ENCODE data around the gene COG7. TPM values are rescaled to one million over a fixed set of nuclear protein-coding genes. Genes with fewer than 3 reads are reported as not detected.

COG7 gene
- total and polyA plus RNA-seq, 2 donors (not counting 1 experiment from before 2014, with no cell fraction given), result 17.5 to 20.9 TPM

DNA sequence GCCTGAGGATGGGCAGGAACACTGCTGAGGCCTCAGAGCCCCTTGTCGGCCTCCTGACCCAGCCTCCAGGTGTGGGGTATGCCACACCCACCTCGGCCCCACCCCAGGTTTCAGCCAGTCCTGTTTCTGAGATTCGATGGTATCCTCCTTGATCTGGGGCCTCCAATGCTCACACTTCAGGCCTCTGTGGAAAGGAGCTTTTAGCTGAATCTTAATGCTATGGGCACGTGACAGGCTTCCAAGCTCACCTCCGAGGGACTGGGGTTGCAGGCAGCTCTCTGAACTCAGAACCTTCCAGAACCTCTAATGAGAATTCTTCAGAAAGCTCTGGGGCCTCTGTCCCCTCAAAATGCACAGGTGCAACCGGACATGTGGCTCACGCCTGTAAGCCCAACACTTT is 96.0 kb downstream of the COG7 start:
- TF ChIP-seq, protein P1, sequence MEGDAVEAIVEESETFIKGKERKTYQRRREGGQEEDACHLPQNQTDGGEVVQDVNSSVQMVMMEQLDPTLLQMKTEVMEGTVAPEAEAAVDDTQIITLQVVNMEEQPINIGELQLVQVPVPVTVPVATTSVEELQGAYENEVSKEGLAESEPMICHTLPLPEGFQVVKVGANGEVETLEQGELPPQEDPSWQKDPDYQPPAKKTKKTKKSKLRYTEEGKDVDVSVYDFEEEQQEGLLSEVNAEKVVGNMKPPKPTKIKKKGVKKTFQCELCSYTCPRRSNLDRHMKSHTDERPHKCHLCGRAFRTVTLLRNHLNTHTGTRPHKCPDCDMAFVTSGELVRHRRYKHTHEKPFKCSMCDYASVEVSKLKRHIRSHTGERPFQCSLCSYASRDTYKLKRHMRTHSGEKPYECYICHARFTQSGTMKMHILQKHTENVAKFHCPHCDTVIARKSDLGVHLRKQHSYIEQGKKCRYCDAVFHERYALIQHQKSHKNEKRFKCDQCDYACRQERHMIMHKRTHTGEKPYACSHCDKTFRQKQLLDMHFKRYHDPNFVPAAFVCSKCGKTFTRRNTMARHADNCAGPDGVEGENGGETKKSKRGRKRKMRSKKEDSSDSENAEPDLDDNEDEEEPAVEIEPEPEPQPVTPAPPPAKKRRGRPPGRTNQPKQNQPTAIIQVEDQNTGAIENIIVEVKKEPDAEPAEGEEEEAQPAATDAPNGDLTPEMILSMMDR (conservative IDR thresholded peaks at IDR 0.05 in 1 of 2, IDR thresholded peaks at IDR 0.05 in 1 of 2; ENCODE audit: low read depth in 1 of 2, low read length in 2 of 2), result no peak
- TF ChIP-seq EZH2 (IDR thresholded peaks at IDR 0.05; ENCODE audit: low read length, missing control alignments), result no peak
- H3K4me2 ChIP-seq (ENCODE audit: extremely low read depth, insufficient read depth, low read length), result no peak overlapping the region
- H3K79me2 ChIP-seq (ENCODE audit: control insufficient read depth, insufficient read depth, low read length), result no peaks in the 10 kb centered on the region
- H2AFZ ChIP-seq (ENCODE audit: low read length), result no peak overlapping the region
- no peaks in the 10 kb centered on the region for H4K20me1 ChIP-seq (ENCODE audit: control insufficient read depth, extremely low read depth, insufficient read depth, low read length)
- no peak for DNase-seq (ENCODE audit: low read depth in 2 of 2)
- H3K4me3 ChIP-seq (replicated peaks in 1 of 4; ENCODE audit: control extremely low read depth in 1 of 4, insufficient read depth in 1 of 4, low read depth in 3 of 4, low read length in 4 of 4), result no peak overlapping the region
- no peaks in the 10 kb centered on the region for H3K27me3 ChIP-seq (ENCODE audit: control insufficient read depth, insufficient read depth, low read length)
- no peak overlapping the region for H3K27ac ChIP-seq (ENCODE audit: insufficient read depth, low read length)
- H3K9ac ChIP-seq (ENCODE audit: insufficient read depth, low read length), result no peak overlapping the region
- no peaks in the 10 kb centered on the region for H3K36me3 ChIP-seq (ENCODE audit: control insufficient read depth, insufficient read depth, low read length)
- no peaks in the 10 kb centered on the region for H3K9me3 ChIP-seq (ENCODE audit: control insufficient read depth, insufficient read depth, low read depth, low read length)
- no peaks in the 10 kb centered on the region for H3K4me1 ChIP-seq (ENCODE audit: control insufficient read depth, extremely low read depth, insufficient read depth, low read length)

DNA sequence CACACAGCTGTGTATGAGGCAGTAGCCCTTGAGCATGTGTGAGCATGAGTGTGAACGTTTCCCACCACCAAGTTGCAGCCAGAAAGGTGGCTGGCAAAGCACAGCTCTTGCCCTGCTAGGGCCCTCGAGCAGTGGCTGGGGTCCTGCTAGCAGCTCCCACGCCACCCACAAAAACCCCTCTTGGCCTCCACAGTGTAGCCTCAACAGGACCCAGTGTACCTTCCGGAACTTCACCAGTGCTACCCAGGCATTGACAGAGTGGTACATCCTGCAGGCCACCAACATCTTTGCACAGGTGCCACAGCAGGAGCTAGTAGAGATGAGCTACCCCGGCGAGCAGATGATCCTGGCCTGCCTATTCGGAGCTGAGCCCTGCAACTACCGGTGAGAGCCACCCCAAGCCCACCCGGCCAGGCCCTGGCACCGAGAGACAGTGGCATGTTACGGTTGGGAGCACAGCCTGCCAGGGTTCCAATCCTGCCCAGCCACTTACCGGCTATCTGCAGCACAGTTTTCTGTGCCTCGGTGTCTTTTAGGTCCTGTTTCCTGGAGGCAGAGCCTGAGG is 97.8 kb downstream of the COG7 start:
- H3K27me3 ChIP-seq (ENCODE audit: control insufficient read depth, insufficient read depth, low read length), result no peaks in the 10 kb centered on the region

DNA sequence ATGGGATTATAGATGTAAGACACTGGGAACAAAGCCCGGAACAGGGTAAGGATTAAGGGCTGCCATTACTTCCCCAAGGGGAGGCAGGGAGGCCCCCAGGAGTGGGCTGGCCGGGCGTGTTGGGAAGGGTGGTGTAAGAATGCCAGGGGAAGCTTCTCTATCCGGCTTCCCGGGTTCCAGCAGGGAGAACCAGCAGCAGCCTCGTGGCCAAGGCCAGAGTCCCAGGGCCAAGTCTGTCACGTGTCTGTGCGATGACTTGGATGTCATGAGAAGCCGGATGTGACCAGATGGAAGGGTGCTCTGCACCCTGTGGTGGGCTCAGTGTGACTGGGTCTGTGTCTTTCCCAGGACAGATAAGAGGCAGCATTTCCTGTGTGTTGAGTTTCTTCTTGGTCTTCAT is 98.7 kb downstream of the COG7 start:
- H3K27me3 ChIP-seq (ENCODE audit: control insufficient read depth, insufficient read depth, low read length), result no peaks in the 10 kb centered on the region
- H3K27ac ChIP-seq (ENCODE audit: insufficient read depth, low read length), result no peak overlapping the region
- no peak overlapping the region for H3K9ac ChIP-seq (ENCODE audit: insufficient read depth, low read length)
- H4K20me1 ChIP-seq (ENCODE audit: control insufficient read depth, extremely low read depth, insufficient read depth, low read length), result no peaks in the 10 kb centered on the region
- H3K79me2 ChIP-seq (ENCODE audit: control insufficient read depth, insufficient read depth, low read length), result no peaks in the 10 kb centered on the region
- no peak overlapping the region for H3K4me3 ChIP-seq (replicated peaks in 1 of 4; ENCODE audit: control extremely low read depth in 1 of 4, insufficient read depth in 1 of 4, low read depth in 3 of 4, low read length in 4 of 4)
- TF ChIP-seq, protein P1 (conservative IDR thresholded peaks at IDR 0.05 in 1 of 2, IDR thresholded peaks at IDR 0.05 in 1 of 2; ENCODE audit: low read depth in 1 of 2, low read length in 2 of 2), result no peak
- no peak for TF ChIP-seq EZH2 (IDR thresholded peaks at IDR 0.05; ENCODE audit: low read length, missing control alignments)
- no peak overlapping the region for H2AFZ ChIP-seq (ENCODE audit: low read length)
- no peak for DNase-seq (ENCODE audit: low read depth in 2 of 2)
- no peaks in the 10 kb centered on the region for H3K4me1 ChIP-seq (ENCODE audit: control insufficient read depth, extremely low read depth, insufficient read depth, low read length)
- no peaks in the 10 kb centered on the region for H3K36me3 ChIP-seq (ENCODE audit: control insufficient read depth, insufficient read depth, low read length)
- no peaks in the 10 kb centered on the region for H3K9me3 ChIP-seq (ENCODE audit: control insufficient read depth, insufficient read depth, low read depth, low read length)
- no peak overlapping the region for H3K4me2 ChIP-seq (ENCODE audit: extremely low read depth, insufficient read depth, low read length)

More for the DNA sequence above, 97.8 kb downstream of the COG7 start:
- Histone ChIP-seq H3K9me3 (ENCODE audit: control insufficient read depth, insufficient read depth, low read depth, low read length) (no peaks in the 10 kb centered on the region), H3K4me3 (replicated peaks in 1 of 4; ENCODE audit: control extremely low read depth in 1 of 4, insufficient read depth in 1 of 4, low read depth in 3 of 4, low read length in 4 of 4) (no peak overlapping the region), H3K36me3 (ENCODE audit: control insufficient read depth, insufficient read depth, low read length) (no peaks in the 10 kb centered on the region), H3K4me1 (ENCODE audit: control insufficient read depth, extremely low read depth, insufficient read depth, low read length) (no peaks in the 10 kb centered on the region), H3K79me2 (ENCODE audit: control insufficient read depth, insufficient read depth, low read length) (no peaks in the 10 kb centered on the region), H3K9ac (ENCODE audit: insufficient read depth, low read length) (no peak overlapping the region), H2AFZ (ENCODE audit: low read length) (no peak overlapping the region), H3K27ac (ENCODE audit: insufficient read depth, low read length) (no peak overlapping the region), H3K4me2 (ENCODE audit: extremely low read depth, insufficient read depth, low read length) (no peak overlapping the region), H4K20me1 (ENCODE audit: control insufficient read depth, extremely low read depth, insufficient read depth, low read length) (no peaks in the 10 kb centered on the region)
- TF ChIP-seq, protein P1 (conservative IDR thresholded peaks at IDR 0.05 in 1 of 2, IDR thresholded peaks at IDR 0.05 in 1 of 2; ENCODE audit: low read depth in 1 of 2, low read length in 2 of 2), result no peak
- TF ChIP-seq EZH2 (IDR thresholded peaks at IDR 0.05; ENCODE audit: low read length, missing control alignments), result no peak
- DNase-seq (ENCODE audit: low read depth in 2 of 2), result no peak
